Measurements from ENCODE around the gene GRHPR. TPM values are rescaled to one million over a fixed set of nuclear protein-coding genes. Genes with fewer than 3 reads are reported as not detected.
"Not testable (repeated sequence)": the region's sequence is repeated elsewhere in the genome, so short reads cannot be mapped to it uniquely, and the experiment has no call there.

GRHPR gene
- total and polyA plus RNA-seq, 4 experiments from 2014 or later, result 57.2 to 106 (median 63.2) TPM

DNA sequence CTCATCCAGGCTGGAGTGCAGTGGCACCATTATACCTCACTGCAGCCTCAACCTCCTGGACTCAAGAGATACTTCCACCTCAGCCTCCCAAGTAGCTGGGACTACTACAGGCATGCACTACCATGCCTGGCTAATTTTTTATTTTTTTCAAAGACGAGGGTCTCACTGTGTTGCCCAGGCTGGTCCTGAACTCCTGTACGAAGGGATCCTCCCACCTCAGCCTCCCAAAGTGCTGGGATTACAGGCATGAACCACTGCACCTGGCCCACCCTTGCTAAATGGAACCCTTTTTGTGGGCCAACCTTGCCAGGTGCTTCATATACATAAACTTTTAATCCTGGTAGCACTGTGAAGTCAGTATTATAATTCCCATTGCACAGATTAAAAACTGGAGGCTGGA, 1.0 kb downstream of the GRHPR start:
- CTCF ChIA-PET (ENCODE audit: partially characterized antibody), result interaction anchor here (1.4 to 2.7 kb wide), 2 partner anchors 8 to 170 kb away, joined by 4 to 16 read pairs; partner anchors contain the start of gene TOMM5
- H3K36me3 ChIP-seq (ENCODE audit: insufficient read depth, low read length), result peaks cover 18% of the 10 kb centered on the region
- H3K36me3 Mint-ChIP-seq, result peaks cover 17 to 29% of the 10 kb centered on the region in 2 donors
- H3K4me1 Mint-ChIP-seq, result peaks cover 18 to 34% (median 25%) of the 10 kb centered on the region in 4 donors
- peaks cover 28% of the 10 kb centered on the region for H3K4me1 ChIP-seq (ENCODE audit: insufficient read depth, low read length)
- H3K27ac ChIP-seq (ENCODE audit: low read depth, low read length), result peak overlapping the region; percentile 8
- H3K4me3 ChIP-seq (ENCODE audit: low read length in 2 of 2), result no peak overlapping the region
- H3K9me3 Mint-ChIP-seq, result no peaks in the 10 kb centered on the region
- no peaks in the 10 kb centered on the region for H3K27me3 ChIP-seq (ENCODE audit: insufficient read depth, low read length)
- peak overlapping the region; percentile 78 to 97 (median 91) for H3K27ac Mint-ChIP-seq
- H3K9me3 ChIP-seq (ENCODE audit: control insufficient read depth in 1 of 2, low read length in 2 of 2), result no peaks in the 10 kb centered on the region
- H3K4me3 Mint-ChIP-seq, result peak overlapping the region; percentile 95 to 98 (median 96)
- no peaks in the 10 kb centered on the region for H3K27me3 Mint-ChIP-seq
- intact Hi-C loops (cut with micrococcal nuclease), result no loop called here
- DNase-seq, result no peak
- POLR2A ChIA-PET (ENCODE audit: partially characterized antibody), result interaction anchor here (1.1 to 2.2 kb wide), 4 partner anchors 10 to 64 kb away, joined by 3 to 18 read pairs (median 5); partner anchors contain the start of gene POLR1E

DNA sequence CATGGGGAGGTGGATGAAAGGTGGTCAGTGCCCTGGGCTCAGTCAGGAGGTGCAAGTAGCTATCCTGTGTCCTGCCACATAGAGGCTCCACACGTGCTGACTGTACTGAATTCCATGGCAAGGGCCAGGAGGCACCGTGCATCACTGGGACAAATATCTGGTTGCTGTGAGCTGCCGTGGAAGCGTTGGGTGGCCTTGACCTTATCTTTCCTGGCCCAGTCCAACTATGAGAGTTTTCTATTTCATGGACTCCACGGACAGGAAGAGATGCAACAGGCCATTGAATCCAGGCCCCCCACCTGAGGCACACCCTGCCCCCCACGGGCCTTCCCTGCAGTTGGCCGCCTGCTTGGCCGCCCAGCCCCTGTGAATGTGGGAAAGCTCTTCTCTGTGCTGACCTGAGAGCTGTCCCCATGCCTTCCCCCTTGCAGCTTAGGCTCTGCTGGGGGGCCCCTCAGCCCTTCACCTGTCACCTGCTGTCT, 1.7 kb downstream of the GRHPR start:
- Mint-ChIP-seq H3K4me3 (peak overlapping the region in 6 of 8 donors; percentile 95 to 98 (median 96)), H3K9me3 (no peaks in the 10 kb centered on the region), H3K4me1 (peaks cover 18 to 34% (median 25%) of the 10 kb centered on the region in 4 donors), H3K36me3 (peaks cover 24 to 35% of the 10 kb centered on the region in 2 donors), H3K27ac (peak overlapping the region in 4 of 7 donors; percentile 91 to 97 (median 94)), H3K27me3 (no peaks in the 10 kb centered on the region)
- intact Hi-C loops (cut with micrococcal nuclease), result no loop called here
- H3K9me3 ChIP-seq (ENCODE audit: control insufficient read depth in 1 of 2, low read length in 2 of 2), result no peaks in the 10 kb centered on the region
- H3K36me3 ChIP-seq (ENCODE audit: insufficient read depth, low read length), result peaks cover 23% of the 10 kb centered on the region
- no peak overlapping the region for H3K27ac ChIP-seq (ENCODE audit: low read depth, low read length)
- no peak for DNase-seq
- H3K4me1 ChIP-seq (ENCODE audit: insufficient read depth, low read length), result peaks cover 28% of the 10 kb centered on the region
- ChIA-PET POLR2A (ENCODE audit: partially characterized antibody) (interaction anchor here (1.0 to 1.7 kb wide), 4 partner anchors 9 to 64 kb away, joined by 3 to 5 read pairs (median 3); partner anchors contain the start of gene POLR1E), CTCF (ENCODE audit: partially characterized antibody) (interaction anchor here (1.4 to 2.7 kb wide), 2 partner anchors 9 to 169 kb away, joined by 4 to 16 read pairs; partner anchors contain the start of gene TOMM5)
- H3K4me3 ChIP-seq (ENCODE audit: low read length in 2 of 2), result no peak overlapping the region
- H3K27me3 ChIP-seq (ENCODE audit: insufficient read depth, low read length), result no peaks in the 10 kb centered on the region

DNA sequence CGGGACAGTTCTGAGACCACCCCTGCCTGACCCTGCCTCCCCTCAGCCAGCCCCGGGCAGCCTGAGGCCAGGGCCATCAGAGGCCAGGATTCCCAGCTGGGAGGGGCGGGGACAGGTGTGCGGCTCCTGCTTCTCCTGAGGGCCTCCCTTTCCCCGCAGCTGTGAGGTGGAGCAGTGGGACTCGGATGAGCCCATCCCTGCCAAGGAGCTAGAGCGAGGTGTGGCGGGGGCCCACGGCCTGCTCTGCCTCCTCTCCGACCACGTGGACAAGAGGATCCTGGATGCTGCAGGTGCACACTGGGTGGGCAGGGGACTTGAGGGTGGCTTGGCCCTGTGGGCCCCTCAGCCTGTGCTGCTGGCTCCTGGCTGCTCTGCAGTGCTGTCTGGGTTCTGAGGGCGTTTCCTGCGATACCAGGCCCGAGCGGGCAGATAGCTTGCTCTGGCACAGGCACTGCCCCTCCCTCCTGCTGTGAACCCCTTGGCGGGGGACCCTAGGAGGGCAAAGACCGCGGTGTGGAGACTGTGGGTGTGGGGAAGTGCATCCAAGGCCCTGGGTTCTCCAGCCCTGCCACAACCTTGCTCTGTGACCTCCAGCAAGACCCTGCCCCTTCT, 2.3 kb downstream of the GRHPR start:
- ChIA-PET CTCF (ENCODE audit: partially characterized antibody) (interaction anchor here (1.4 to 2.7 kb wide), 2 partner anchors 10 to 169 kb away, joined by 4 to 16 read pairs; partner anchors contain the start of gene TOMM5), POLR2A (ENCODE audit: partially characterized antibody) (interaction anchor here (1.0 to 1.7 kb wide), 4 partner anchors 9 to 61 kb away, joined by 3 read pairs; partner anchors contain the start of gene POLR1E)
- peak overlapping the region in 1 of 7 donors; percentile 10 for H3K27ac Mint-ChIP-seq
- intact Hi-C loops (cut with micrococcal nuclease), result no loop called here
- peak overlapping the region in 1 of 8 donors; percentile 15 for H3K4me3 Mint-ChIP-seq
- no peaks in the 10 kb centered on the region for H3K27me3 Mint-ChIP-seq
- Histone ChIP-seq H3K36me3 (ENCODE audit: insufficient read depth, low read length) (peaks cover 23% of the 10 kb centered on the region), H3K4me1 (ENCODE audit: insufficient read depth, low read length) (peaks cover 28% of the 10 kb centered on the region), H3K9me3 (ENCODE audit: control insufficient read depth in 1 of 2, low read length in 2 of 2) (no peaks in the 10 kb centered on the region), H3K27ac (ENCODE audit: low read depth, low read length) (no peak overlapping the region), H3K4me3 (ENCODE audit: low read length in 2 of 2) (no peak overlapping the region), H3K27me3 (ENCODE audit: insufficient read depth, low read length) (no peaks in the 10 kb centered on the region)
- peaks cover 18 to 34% (median 25%) of the 10 kb centered on the region in 4 donors for H3K4me1 Mint-ChIP-seq
- DNase-seq, result no peak
- peaks cover 24 to 36% of the 10 kb centered on the region in 2 donors for H3K36me3 Mint-ChIP-seq
- no peaks in the 10 kb centered on the region for H3K9me3 Mint-ChIP-seq

DNA sequence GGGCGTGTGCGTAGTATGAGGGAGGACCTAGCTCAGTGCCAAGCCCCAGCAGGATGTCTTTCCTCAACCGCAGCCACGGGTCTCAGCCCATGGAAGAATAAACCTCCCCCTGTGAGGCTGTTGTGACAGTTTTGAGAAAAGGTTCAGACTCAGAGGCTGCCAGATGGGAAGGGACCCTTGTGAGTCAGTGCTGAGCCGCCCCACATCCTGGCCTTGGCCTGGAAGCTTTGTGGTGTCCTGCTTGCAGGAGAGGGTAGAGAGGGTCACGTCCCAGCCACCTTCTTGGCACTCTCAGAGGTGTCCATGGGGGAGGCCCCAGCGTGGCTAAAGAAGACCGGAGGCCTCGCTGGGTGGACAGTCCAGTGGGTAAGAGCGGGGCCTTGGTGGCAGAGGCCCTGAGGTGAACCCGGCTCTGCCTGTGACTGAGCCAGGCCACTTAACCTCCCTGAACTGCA, 2.8 kb downstream of the GRHPR start:
- no peak overlapping the region for H3K4me3 ChIP-seq (ENCODE audit: low read length in 2 of 2)
- no peaks in the 10 kb centered on the region for H3K9me3 Mint-ChIP-seq
- peaks cover 23% of the 10 kb centered on the region for H3K36me3 ChIP-seq (ENCODE audit: insufficient read depth, low read length)
- no peaks in the 10 kb centered on the region for H3K27me3 Mint-ChIP-seq
- POLR2A ChIA-PET (ENCODE audit: partially characterized antibody), result interaction anchor here (1.1 kb wide), 1 partner anchor 17 kb away, joined by 3 read pairs; no protein-coding TSS in a partner anchor
- H3K27ac ChIP-seq (ENCODE audit: low read depth, low read length), result no peak overlapping the region
- no peaks in the 10 kb centered on the region for H3K9me3 ChIP-seq (ENCODE audit: control insufficient read depth in 1 of 2, low read length in 2 of 2)
- no peak overlapping the region for H3K4me3 Mint-ChIP-seq
- no peak overlapping the region for H3K27ac Mint-ChIP-seq
- CTCF ChIA-PET (ENCODE audit: partially characterized antibody), result interaction anchor here (2.7 kb wide), 1 partner anchor 10 kb away, joined by 16 read pairs; no protein-coding TSS in a partner anchor
- H3K36me3 Mint-ChIP-seq, result peaks cover 24 to 38% of the 10 kb centered on the region in 2 donors
- peaks cover 18 to 34% (median 25%) of the 10 kb centered on the region in 4 donors for H3K4me1 Mint-ChIP-seq
- DNase-seq, result no peak
- intact Hi-C loops (cut with micrococcal nuclease), result no loop called here
- no peaks in the 10 kb centered on the region for H3K27me3 ChIP-seq (ENCODE audit: insufficient read depth, low read length)
- H3K4me1 ChIP-seq (ENCODE audit: insufficient read depth, low read length), result peaks cover 28% of the 10 kb centered on the region

DNA sequence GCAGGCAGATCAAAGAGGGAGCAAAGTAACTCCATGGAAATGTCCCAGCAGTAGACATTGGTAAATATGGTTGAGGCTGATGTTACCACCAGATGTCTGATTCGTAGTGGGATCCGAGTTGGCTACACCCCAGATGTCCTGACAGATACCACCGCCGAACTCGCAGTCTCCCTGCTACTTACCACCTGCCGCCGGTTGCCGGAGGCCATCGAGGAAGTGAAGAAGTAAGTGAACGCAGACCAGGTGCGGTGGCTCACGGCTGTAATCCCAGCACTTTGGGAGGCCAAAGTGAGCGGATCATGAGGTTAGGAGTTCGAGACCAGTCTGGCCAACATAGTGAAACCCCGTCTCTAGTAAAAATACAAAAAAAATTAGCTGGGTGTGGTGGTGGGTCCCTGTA, 3.9 kb downstream of the GRHPR start:
- H3K4me1 ChIP-seq (ENCODE audit: insufficient read depth, low read length), result peaks cover 24% of the 10 kb centered on the region
- POLR2A ChIA-PET (ENCODE audit: partially characterized antibody); H3K4me3 ChIP-seq (ENCODE audit: low read length in 2 of 2); H3K9me3 ChIP-seq (ENCODE audit: control insufficient read depth in 1 of 2, low read length in 2 of 2); H3K9me3 Mint-ChIP-seq; intact Hi-C loops (cut with micrococcal nuclease); H3K27ac ChIP-seq (ENCODE audit: low read depth, low read length); H3K27ac Mint-ChIP-seq; DNase-seq; H3K27me3 ChIP-seq (ENCODE audit: insufficient read depth, low read length); H3K27me3 Mint-ChIP-seq; H3K4me3 Mint-ChIP-seq: not testable (repeated sequence)
- H3K36me3 ChIP-seq (ENCODE audit: insufficient read depth, low read length), result peaks cover 23% of the 10 kb centered on the region
- Mint-ChIP-seq H3K36me3 (peaks cover 24 to 43% of the 10 kb centered on the region in 2 donors), H3K4me1 (peaks cover 18 to 34% (median 25%) of the 10 kb centered on the region in 4 donors)
- CTCF ChIA-PET (ENCODE audit: partially characterized antibody), result interaction anchor here (1.8 kb wide), 1 partner anchor 11 kb away, joined by 7 read pairs; no protein-coding TSS in a partner anchor

DNA sequence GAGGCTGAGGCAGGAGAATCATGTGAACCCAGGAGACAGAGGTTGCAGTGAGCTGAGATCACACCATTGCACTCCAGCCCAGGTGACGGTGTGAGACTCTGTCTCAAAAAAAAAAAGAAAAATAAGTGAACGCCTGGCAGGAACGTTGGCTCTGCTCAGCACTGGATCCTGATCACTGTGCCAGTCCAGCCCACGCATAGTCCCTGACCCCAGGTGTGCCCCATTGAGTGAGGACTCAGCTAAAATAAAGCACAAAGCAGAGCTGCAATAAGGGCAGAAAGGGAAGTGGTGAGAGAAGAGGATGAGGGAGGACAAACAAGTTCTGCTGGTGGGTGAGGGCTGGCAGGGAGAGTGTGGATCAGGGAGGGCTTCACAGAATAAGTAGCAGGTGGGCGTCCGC, 4.3 kb downstream of the GRHPR start:
- no peak for DNase-seq
- H3K27me3 ChIP-seq (ENCODE audit: insufficient read depth, low read length), result no peaks in the 10 kb centered on the region
- peaks cover 24 to 47% of the 10 kb centered on the region in 2 donors for H3K36me3 Mint-ChIP-seq
- peak overlapping the region in 2 of 7 donors; percentile 59 to 65 for H3K27ac Mint-ChIP-seq
- intact Hi-C loops (cut with micrococcal nuclease), result no loop called here
- ChIA-PET CTCF (ENCODE audit: partially characterized antibody) (interaction anchor here (1.2 to 1.8 kb wide), 2 partner anchors 12 to 16 kb away, joined by 3 to 7 read pairs; no protein-coding TSS in a partner anchor), POLR2A (ENCODE audit: partially characterized antibody) (no interaction called here)
- H3K9me3 ChIP-seq (ENCODE audit: control insufficient read depth in 1 of 2, low read length in 2 of 2), result no peaks in the 10 kb centered on the region
- H3K4me3 ChIP-seq (ENCODE audit: low read length in 2 of 2), result no peak overlapping the region
- no peak overlapping the region for H3K27ac ChIP-seq (ENCODE audit: low read depth, low read length)
- H3K27me3 Mint-ChIP-seq, result no peaks in the 10 kb centered on the region
- no peaks in the 10 kb centered on the region for H3K9me3 Mint-ChIP-seq
- H3K4me3 Mint-ChIP-seq, result peak overlapping the region in 1 of 8 donors; percentile 5
- H3K36me3 ChIP-seq (ENCODE audit: insufficient read depth, low read length), result peaks cover 23% of the 10 kb centered on the region
- H3K4me1 Mint-ChIP-seq, result peaks cover 17 to 33% (median 24%) of the 10 kb centered on the region in 4 donors
- H3K4me1 ChIP-seq (ENCODE audit: insufficient read depth, low read length), result peaks cover 20% of the 10 kb centered on the region

DNA sequence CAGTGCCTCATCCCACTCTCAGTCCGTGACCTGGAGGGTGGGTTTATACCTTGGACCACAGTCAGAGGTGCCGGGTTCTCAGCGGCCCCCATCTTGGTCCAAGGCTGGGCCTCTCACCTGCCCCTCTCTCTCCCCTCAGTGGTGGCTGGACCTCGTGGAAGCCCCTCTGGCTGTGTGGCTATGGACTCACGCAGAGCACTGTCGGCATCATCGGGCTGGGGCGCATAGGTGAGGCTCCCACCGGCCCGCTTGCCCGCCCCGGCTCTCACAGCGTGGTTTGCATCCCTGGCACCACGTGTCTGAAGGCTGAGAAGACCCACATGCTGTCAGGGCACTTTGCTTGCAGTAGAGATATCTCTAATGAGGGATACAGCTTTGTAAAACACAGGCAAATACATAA, 5.8 kb downstream of the GRHPR start:
- DNase-seq, result no peak
- ChIA-PET CTCF (ENCODE audit: partially characterized antibody) (no interaction called here), POLR2A (ENCODE audit: partially characterized antibody) (no interaction called here)
- H3K36me3 ChIP-seq (ENCODE audit: insufficient read depth, low read length), result peaks cover 24% of the 10 kb centered on the region
- H3K27ac ChIP-seq (ENCODE audit: low read depth, low read length), result no peak overlapping the region
- no peak overlapping the region for H3K4me3 ChIP-seq (ENCODE audit: low read length in 2 of 2)
- H3K4me3 Mint-ChIP-seq, result no peak overlapping the region
- intact Hi-C loops (cut with micrococcal nuclease), result no loop called here
- H3K9me3 ChIP-seq (ENCODE audit: control insufficient read depth in 1 of 2, low read length in 2 of 2), result no peaks in the 10 kb centered on the region
- H3K27ac Mint-ChIP-seq, result no peak overlapping the region
- peaks cover 28 to 56% of the 10 kb centered on the region in 2 donors for H3K36me3 Mint-ChIP-seq
- no peaks in the 10 kb centered on the region for H3K9me3 Mint-ChIP-seq
- H3K27me3 Mint-ChIP-seq, result no peaks in the 10 kb centered on the region
- peaks cover 11% of the 10 kb centered on the region for H3K4me1 ChIP-seq (ENCODE audit: insufficient read depth, low read length)
- no peaks in the 10 kb centered on the region for H3K27me3 ChIP-seq (ENCODE audit: insufficient read depth, low read length)
- H3K4me1 Mint-ChIP-seq, result peaks cover 10 to 27% (median 12%) of the 10 kb centered on the region in 4 donors
